Tibial nerve (tissue), 4 donors: Measurements from ENCODE around the gene ATP6V1G1.

ENCODE experiments used
- CTCF ChIP-seq, 5 experiments: fragments of 200-600 bp in 3 of 5; fragments of 450-650 bp in 2 of 5; sonication (generic) in 3 of 5; IDR thresholded peaks; one replicate each; pipeline ENCODE4 v1.5.1; 2016 to 2019; ENCODE audit warnings: antibody characterized with exemption in 5 of 5, mild to moderate bottlenecking in 3 of 5, moderate library complexity in 2 of 5
- EP300 ChIP-seq, 2 donors: sonication (generic); formaldehyde crosslinking; IDR thresholded peaks; one replicate each; pipeline ENCODE4 v1.6.1; 2017; ENCODE audit warnings: antibody characterized with exemption in 2 of 2, mild to moderate bottlenecking in 1 of 2

- no peak for TF ChIP-seq CTCF (IDR thresholded peaks at IDR 0.05)
- TF ChIP-seq EP300 (IDR thresholded peaks at IDR 0.05), result no peak
These were observed 26.4 kb downstream of the ATP6V1G1 start for GRCh38 chr9:114613919-114614318.
